NT2/D1 (cell line): ENCODE data around the gene FSTL4.

ENCODE experiments used
- YY1 ChIP-seq: IDR thresholded peaks from 2 replicates; pipeline ENCODE4 v1.6.1; 2011; ENCODE audit not compliant: insufficient read length, insufficient read depth
- ZNF274 ChIP-seq: IDR thresholded peaks from 2 replicates; pipeline ENCODE4 v1.6.1; 2011; ENCODE audit warnings: mild to moderate bottlenecking, low read depth, low read length

DNA sequence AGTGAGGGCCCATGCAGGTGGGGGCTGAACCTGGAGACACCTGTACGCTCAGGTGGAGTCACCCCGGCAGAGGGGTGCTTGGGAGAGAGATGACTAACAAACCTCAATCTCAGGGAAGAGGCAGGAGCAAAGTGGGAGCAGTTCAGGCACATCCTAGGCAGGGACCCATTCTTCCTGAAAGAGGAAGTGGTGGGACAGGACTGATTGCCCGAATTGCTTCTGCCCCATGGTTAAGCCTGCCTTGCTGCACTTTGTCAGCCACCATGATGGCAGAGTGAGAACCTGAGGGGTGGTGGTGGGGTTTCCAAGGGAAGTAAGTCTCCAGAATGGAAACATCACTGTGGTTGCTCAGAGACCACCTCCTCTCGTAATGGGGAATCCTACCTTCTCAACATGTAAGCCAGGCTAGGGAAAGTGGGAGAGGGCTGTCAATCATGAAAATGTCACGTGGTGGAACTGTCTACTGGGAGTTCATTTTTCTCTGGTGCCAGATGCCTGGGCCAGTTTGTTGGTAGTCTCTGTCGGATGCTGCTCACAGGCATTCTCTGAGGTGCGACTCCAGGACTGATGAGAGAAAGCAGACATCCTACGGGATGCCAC, 410.2 kb downstream of the FSTL4 start:
- no peak for TF ChIP-seq ZNF274
- TF ChIP-seq YY1: no peak
